Trophoblast cell (in vitro differentiated cells and primary cell): ENCODE results near the gene TBR1.

Source experiments
- DNase-seq, 2 donors: peaks; one replicate each; pipeline ENCODE4 v3.0.0-alpha.2; 2016
- H2AFZ ChIP-seq: 2 replicates; pipeline ENCODE4 v1.6.1; 2013; ENCODE audit warnings: low read length, moderate library complexity, mild to moderate bottlenecking; ENCODE audit not compliant: insufficient read depth, poor library complexity
- H2AK5ac ChIP-seq: 2 replicates; pipeline ENCODE4 v1.6.1; 2013; ENCODE audit warnings: mild to moderate bottlenecking, low read length
- H2BK120ac ChIP-seq: 2 replicates; pipeline ENCODE4 v1.6.1; 2013; ENCODE audit warnings: low read length, mild to moderate bottlenecking, moderate library complexity; ENCODE audit not compliant: insufficient read depth, poor library complexity
- H2BK12ac ChIP-seq: 2 replicates; pipeline ENCODE4 v1.6.1; 2013; ENCODE audit warnings: mild to moderate bottlenecking, low read length, moderate library complexity
- H2BK5ac ChIP-seq: 2 replicates; pipeline ENCODE4 v1.6.1; 2013; ENCODE audit warnings: low read length, low read depth, moderate library complexity, mild to moderate bottlenecking; ENCODE audit not compliant: poor library complexity
- H3K14ac ChIP-seq: 2 replicates; pipeline ENCODE4 v1.6.1; 2013; ENCODE audit warnings: mild to moderate bottlenecking, low read length
- H3K18ac ChIP-seq: 2 replicates; pipeline ENCODE4 v1.6.1; 2013; ENCODE audit warnings: mild to moderate bottlenecking, low read length
- H3K23ac ChIP-seq: 2 replicates; pipeline ENCODE4 v1.6.1; 2013; ENCODE audit warnings: low read length
- H3K27ac ChIP-seq: 2 replicates; pipeline ENCODE4 v1.5.1; 2013; ENCODE audit warnings: low read depth, mild to moderate bottlenecking, inconsistent platforms, low read length, moderate library complexity
- H3K27me3 ChIP-seq: 2 replicates; pipeline ENCODE4 v1.6.1; 2013; ENCODE audit warnings: inconsistent platforms, mild to moderate bottlenecking, low read length, moderate library complexity; ENCODE audit not compliant: insufficient read depth
- H3K36me3 ChIP-seq, 2 experiments: 1 replicate in 1 of 2; 2 replicates in 1 of 2; pipeline ENCODE4 v1.6.1; 2013; ENCODE audit warnings: low read length in 2 of 2, mild to moderate bottlenecking in 2 of 2, moderate library complexity in 1 of 2; ENCODE audit not compliant: insufficient read depth in 2 of 2, control insufficient read depth in 1 of 2
- H3K4ac ChIP-seq: 2 replicates; pipeline ENCODE4 v1.6.1; 2013; ENCODE audit warnings: low read depth, mild to moderate bottlenecking, low read length, moderate library complexity
- H3K4me1 ChIP-seq, 2 experiments: 1 replicate in 1 of 2; 2 replicates in 1 of 2; pipeline ENCODE4 v1.6.1; 2013; ENCODE audit warnings: low read length in 2 of 2, mild to moderate bottlenecking in 2 of 2, moderate library complexity in 1 of 2; ENCODE audit not compliant: insufficient read depth in 2 of 2, control insufficient read depth in 1 of 2
- H3K4me2 ChIP-seq: 2 replicates; pipeline ENCODE4 v1.6.1; 2013; ENCODE audit warnings: inconsistent platforms, mild to moderate bottlenecking, low read length, moderate library complexity
- H3K4me3 ChIP-seq: 2 replicates; pipeline ENCODE4 v1.5.1; 2013; ENCODE audit warnings: mild to moderate bottlenecking, low read depth, low read length, inconsistent platforms
- H3K79me1 ChIP-seq: one replicate; pipeline ENCODE4 v1.6.1; 2013; ENCODE audit warnings: low read length
- H3K79me2 ChIP-seq: 2 replicates; pipeline ENCODE4 v1.6.1; 2013; ENCODE audit warnings: low read length, mild to moderate bottlenecking; ENCODE audit not compliant: control insufficient read depth, insufficient read depth, poor library complexity
- H3K9ac ChIP-seq: 2 replicates; pipeline ENCODE4 v1.6.1; 2013; ENCODE audit warnings: mild to moderate bottlenecking, low read length
- H3K9me3 ChIP-seq: 2 replicates; pipeline ENCODE4 v1.6.1; 2013; ENCODE audit warnings: low read depth, mild to moderate bottlenecking, control low read depth, inconsistent platforms, low read length; ENCODE audit not compliant: insufficient read depth
- H4K12ac ChIP-seq: 2 replicates; pipeline ENCODE4 v1.6.1; 2013; ENCODE audit warnings: low read depth, mild to moderate bottlenecking, low read length, moderate library complexity
- H4K8ac ChIP-seq: 2 replicates; pipeline ENCODE4 v1.6.1; 2013; ENCODE audit warnings: low read depth, mild to moderate bottlenecking, low read length, moderate library complexity
- H4K91ac ChIP-seq: one replicate; pipeline ENCODE4 v1.6.1; 2013; ENCODE audit warnings: low read depth, mild to moderate bottlenecking, low read length, moderate library complexity
- WGBS: extraction: QIAGEN DNeasy Blood & Tissue Kit; methylation state at CpG from one replicate; pipeline ENCODE4 v1.1.7; 2013; ENCODE audit warnings: missing lambda C conversion rate; ENCODE audit not compliant: insufficient read length, insufficient coverage; ENCODE audit errors: extremely low coverage; 5-methylcytosine and 5-hydroxymethylcytosine counted together

TBR1 gene

DNA sequence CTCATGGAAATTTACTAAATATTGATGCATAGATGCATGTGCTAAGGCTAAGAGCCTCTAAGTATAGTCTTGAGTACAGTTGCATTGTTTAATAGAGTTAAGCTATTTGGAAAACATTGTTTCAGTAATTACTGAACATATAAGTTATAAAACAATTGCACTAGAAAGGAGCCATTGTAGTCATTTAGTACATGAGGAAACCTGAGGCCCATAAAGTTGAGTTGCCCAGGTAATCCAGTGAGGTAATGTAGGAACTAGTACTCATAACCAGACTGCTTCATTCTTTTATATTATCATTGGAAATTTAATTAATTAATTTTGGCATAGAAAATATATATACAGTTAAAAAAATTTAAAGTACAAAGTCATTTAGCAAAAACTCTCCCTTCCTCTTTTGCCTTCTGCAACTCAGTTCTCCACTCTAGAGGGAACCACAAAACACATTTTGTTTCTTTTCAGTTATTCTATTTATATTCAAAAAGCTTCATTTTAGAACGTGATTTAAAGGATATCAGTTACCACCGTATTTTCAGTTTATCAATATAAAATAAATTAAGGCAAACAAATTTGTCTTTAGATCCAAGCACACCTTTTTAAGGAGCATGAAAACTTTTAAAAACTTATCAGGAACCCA is 27.8 kb upstream of the TBR1 start:
- DNase-seq = no peak
- Histone ChIP-seq H3K9me3 (no peaks in the 10 kb centered on the region), H3K79me1 (no peaks in the 10 kb centered on the region), H3K4ac (no peak overlapping the region), H2AFZ (no peak overlapping the region), H3K4me1 (no peaks in the 10 kb centered on the region), H3K79me2 (no peaks in the 10 kb centered on the region), H3K18ac (no peak overlapping the region), H3K36me3 (peaks cover 0 to 3% of the 10 kb centered on the region in 2 experiments), H3K23ac (no peak overlapping the region), H3K27me3 (no peaks in the 10 kb centered on the region), H2BK120ac (no peak overlapping the region), H4K8ac (no peak overlapping the region), H3K14ac (no peak overlapping the region), H3K9ac (no peak overlapping the region), H2AK5ac (no peak overlapping the region), H4K12ac (no peak overlapping the region), H2BK5ac (no peak overlapping the region), H3K4me3 (no peak overlapping the region), H3K27ac (no peak overlapping the region), H2BK12ac (no peak overlapping the region), H3K4me2 (no peak overlapping the region), H4K91ac (no peak overlapping the region)
- no CpG with 5 or more reads among the region's 2 CpGs for WGBS

DNA sequence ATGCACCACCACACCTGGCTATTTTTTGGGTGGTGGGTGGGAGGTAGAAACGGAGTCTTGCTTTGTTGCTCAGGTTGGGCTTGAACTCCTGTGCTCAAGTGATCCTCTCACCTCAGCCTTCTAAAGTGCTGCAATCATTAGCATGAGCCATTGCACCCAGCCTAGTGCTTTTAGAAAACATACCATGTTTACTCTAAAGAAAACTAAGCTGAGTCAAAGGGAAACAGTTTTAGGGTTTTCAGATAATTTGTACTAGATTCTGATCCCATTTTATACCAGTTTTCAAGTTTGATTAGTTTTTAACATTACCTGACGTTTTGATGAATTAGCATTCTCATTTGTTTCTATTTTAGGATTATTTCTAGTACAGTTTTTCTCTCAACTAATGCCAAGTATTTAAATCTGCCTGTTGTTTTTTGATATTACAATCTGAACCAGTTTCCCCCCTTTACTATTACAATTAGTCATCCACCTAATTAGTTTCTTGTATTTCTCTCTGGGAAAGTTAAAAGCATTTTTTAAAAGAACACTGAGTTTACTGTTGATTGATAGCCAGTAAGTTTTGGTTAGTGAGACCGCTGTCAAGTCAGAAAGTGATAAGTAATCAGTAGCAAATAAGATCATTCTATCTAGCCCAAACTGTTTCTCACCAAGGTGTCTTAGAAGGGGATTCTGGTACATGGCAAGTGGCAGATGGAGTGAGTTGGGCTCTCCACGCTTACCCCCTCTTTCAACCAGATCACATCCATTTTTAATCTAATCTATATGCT is 24.2 kb upstream of the TBR1 start:
- Histone ChIP-seq H3K18ac (no peak overlapping the region), H3K4me1 (no peaks in the 10 kb centered on the region), H4K91ac (no peak overlapping the region), H2AFZ (no peak overlapping the region), H3K14ac (no peak overlapping the region), H2AK5ac (no peak overlapping the region), H3K4me2 (no peak overlapping the region), H3K9me3 (no peaks in the 10 kb centered on the region), H2BK12ac (no peak overlapping the region), H3K79me1 (no peaks in the 10 kb centered on the region), H4K8ac (no peak overlapping the region), H3K27ac (no peak overlapping the region), H3K36me3 (peaks cover 2 to 10% of the 10 kb centered on the region in 2 experiments), H2BK5ac (no peak overlapping the region), H3K4ac (no peak overlapping the region), H3K4me3 (no peak overlapping the region), H2BK120ac (no peak overlapping the region), H3K27me3 (no peaks in the 10 kb centered on the region), H3K9ac (no peak overlapping the region), H3K79me2 (no peaks in the 10 kb centered on the region), H3K23ac (no peak overlapping the region), H4K12ac (no peak overlapping the region)
- WGBS = no CpG with 5 or more reads among the region's 4 CpGs
- DNase-seq = no peak

- Histone ChIP-seq H3K4me3 (no peak overlapping the region), H3K9ac (no peak overlapping the region), H3K9me3 (no peaks in the 10 kb centered on the region), H3K27me3 (no peaks in the 10 kb centered on the region), H2BK12ac (no peak overlapping the region), H2BK120ac (no peak overlapping the region), H4K12ac (no peak overlapping the region), H3K4me1 (no peaks in the 10 kb centered on the region), H4K91ac (no peak overlapping the region), H4K8ac (no peak overlapping the region), H2AK5ac (no peak overlapping the region), H3K36me3 (peaks cover 5 to 10% of the 10 kb centered on the region in 2 experiments), H3K18ac (no peak overlapping the region), H2AFZ (no peak overlapping the region), H3K79me1 (no peaks in the 10 kb centered on the region), H3K23ac (no peak overlapping the region), H3K14ac (no peak overlapping the region), H3K79me2 (no peaks in the 10 kb centered on the region), H3K4me2 (no peak overlapping the region), H3K4ac (no peak overlapping the region), H3K27ac (no peak overlapping the region), H2BK5ac (no peak overlapping the region)
- no peak for DNase-seq
- WGBS = no CpG with 5 or more reads among the region's 2 CpGs
These were observed 16.0 kb upstream of the TBR1 start for GRCh38 chr2:161400076-161400475.

GRCh38 chr2:161402297-161402696 is 13.8 kb upstream of the TBR1 start:
- H3K23ac ChIP-seq = no peak overlapping the region
- no CpG with 5 or more reads among the region's 4 CpGs for WGBS
- no peaks in the 10 kb centered on the region for H3K9me3 ChIP-seq
- no peak overlapping the region for H2BK5ac ChIP-seq
- H3K27ac ChIP-seq = no peak overlapping the region
- no peaks in the 10 kb centered on the region for H3K4me1 ChIP-seq
- no peak for DNase-seq
- no peak overlapping the region for H4K91ac ChIP-seq
- no peak overlapping the region for H3K9ac ChIP-seq
- no peak overlapping the region for H3K14ac ChIP-seq
- no peak overlapping the region for H4K8ac ChIP-seq
- no peak overlapping the region for H2BK12ac ChIP-seq
- H2BK120ac ChIP-seq = no peak overlapping the region
- H3K4me2 ChIP-seq = no peak overlapping the region
- H3K4ac ChIP-seq = no peak overlapping the region
- no peaks in the 10 kb centered on the region for H3K27me3 ChIP-seq
- H2AFZ ChIP-seq = no peak overlapping the region
- no peak overlapping the region for H3K18ac ChIP-seq
- no peaks in the 10 kb centered on the region for H3K79me1 ChIP-seq
- H2AK5ac ChIP-seq = no peak overlapping the region
- H3K79me2 ChIP-seq = no peaks in the 10 kb centered on the region
- H3K4me3 ChIP-seq = no peak overlapping the region
- H3K36me3 ChIP-seq = peaks cover 2 to 4% of the 10 kb centered on the region in 2 experiments
- no peak overlapping the region for H4K12ac ChIP-seq
